GOT3 (cell line): ENCODE measurements around the gene REX1BD.

Source experiments
- DNase-seq: peaks from one replicate; lab custom pipeline; 2025; ENCODE audit warnings: mixed read lengths; lab: John Stamatoyannopoulos, UW

The REX1BD gene

GRCh38 chr19:18603255-18603957 is 14.8 kb downstream of the REX1BD start:
- DNase-seq: no peak

- no peak for DNase-seq
Measured at GRCh38 chr19:18603958-18604819, 15.6 kb downstream of the REX1BD start.

GRCh38 chr19:18604820-18605159 is 16.2 kb downstream of the REX1BD start:
- DNase-seq: no peak

- DNase-seq: no peak
Measured at GRCh38 chr19:18605196-18605545, 16.6 kb downstream of the REX1BD start.

GRCh38 chr19:18605546-18606280 is 17.1 kb downstream of the REX1BD start:
- DNase-seq: no peak

GRCh38 chr19:18606281-18607225 is 18.0 kb downstream of the REX1BD start, which contains the start of gene CRLF1:
Gene CRLF1 (minus strand): TSS chr19:18606799. CDS start chr19:18606656, 143 bp downstream.
- DNase-seq: no peak

GRCh38 chr19:18607226-18608101 is 18.9 kb downstream of the REX1BD start:
- no peak for DNase-seq

- no peak for DNase-seq
Measured at GRCh38 chr19:18608102-18608804, 19.7 kb downstream of the REX1BD start.

GRCh38 chr19:18608805-18609716 is 20.5 kb downstream of the REX1BD start:
- DNase-seq: no peak

- no peak for DNase-seq
Measured at GRCh38 chr19:18609717-18610051, 21.1 kb downstream of the REX1BD start.

- DNase-seq: no peak
Measured at GRCh38 chr19:18610245-18610555, 21.6 kb downstream of the REX1BD start.

GRCh38 chr19:18610556-18611326 is 22.1 kb downstream of the REX1BD start:
- no peak for DNase-seq

GRCh38 chr19:18611327-18612050 is 22.9 kb downstream of the REX1BD start:
- DNase-seq: no peak

- DNase-seq: no peak
Measured at GRCh38 chr19:18612051-18612771, 23.6 kb downstream of the REX1BD start.

GRCh38 chr19:18612772-18613588 is 24.4 kb downstream of the REX1BD start, which contains the start of gene TMEM59L:
Gene TMEM59L (plus strand): TSS chr19:18612870. CDS start chr19:18612959, 89 bp downstream.
- DNase-seq: no peak
